Measurements from ENCODE around the gene LGR4.

The LGR4 gene

DNA sequence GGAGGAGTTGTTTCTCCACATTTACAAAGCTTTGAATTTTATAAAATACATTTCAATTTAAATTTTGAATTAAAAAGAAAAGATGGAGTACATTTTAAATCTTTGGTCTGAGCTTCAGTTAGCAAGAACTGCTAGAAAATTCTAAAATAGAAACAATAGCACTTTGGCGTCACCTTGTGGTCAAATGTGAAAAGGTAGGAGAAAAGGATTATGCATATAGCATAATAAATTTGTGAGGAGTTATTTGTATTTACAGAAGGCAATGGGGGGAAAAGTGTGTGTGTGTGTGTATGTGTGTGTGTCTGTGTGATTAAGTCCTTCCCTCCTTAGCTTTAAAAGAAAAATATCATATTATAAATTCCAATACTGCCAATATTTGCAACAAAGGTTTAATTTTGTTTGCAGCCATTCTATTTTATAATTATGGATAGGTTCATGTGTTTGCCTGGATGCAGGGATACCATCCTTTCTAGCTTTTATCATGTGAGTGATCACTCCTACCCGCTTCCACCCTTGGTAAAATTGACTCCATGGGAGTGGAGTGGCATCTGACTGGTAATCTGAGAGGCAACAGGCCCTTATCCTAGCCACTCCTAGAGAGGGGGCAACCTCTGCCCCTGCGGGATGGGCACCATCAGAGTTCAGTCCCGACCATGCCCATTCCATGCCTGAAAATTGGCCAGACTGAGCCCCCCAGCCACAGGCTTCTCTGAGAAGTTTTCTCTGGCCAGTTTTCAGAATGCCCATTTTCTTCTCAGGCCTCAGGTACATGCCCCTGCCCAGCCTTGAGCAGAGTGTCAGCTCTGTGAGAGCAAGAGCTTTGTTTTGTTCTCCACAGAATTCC, 13.6 kb upstream of the LGR4 start:
- peak; percentile 62 for DNase-seq

DNA sequence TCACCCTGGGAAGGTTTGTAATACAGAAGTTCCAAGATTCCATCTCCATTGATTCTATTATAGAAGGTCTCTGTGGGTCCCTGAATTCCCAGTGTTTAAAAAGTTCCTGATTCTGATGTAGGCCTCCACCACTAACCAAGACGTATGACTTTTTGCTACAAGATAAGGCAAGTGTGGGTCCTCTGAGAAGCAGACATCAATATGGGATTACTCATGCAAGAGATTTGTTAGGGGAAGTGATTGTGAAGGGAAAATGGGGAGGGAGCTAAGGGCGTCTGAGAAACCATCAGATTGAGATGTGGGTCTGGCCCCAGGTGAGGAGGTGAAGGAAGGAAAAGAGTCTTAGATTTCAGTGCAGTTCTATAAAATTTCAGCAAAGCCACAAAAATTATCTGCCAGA, 10.2 kb upstream of the LGR4 start:
- DNase-seq, result no peak

DNA sequence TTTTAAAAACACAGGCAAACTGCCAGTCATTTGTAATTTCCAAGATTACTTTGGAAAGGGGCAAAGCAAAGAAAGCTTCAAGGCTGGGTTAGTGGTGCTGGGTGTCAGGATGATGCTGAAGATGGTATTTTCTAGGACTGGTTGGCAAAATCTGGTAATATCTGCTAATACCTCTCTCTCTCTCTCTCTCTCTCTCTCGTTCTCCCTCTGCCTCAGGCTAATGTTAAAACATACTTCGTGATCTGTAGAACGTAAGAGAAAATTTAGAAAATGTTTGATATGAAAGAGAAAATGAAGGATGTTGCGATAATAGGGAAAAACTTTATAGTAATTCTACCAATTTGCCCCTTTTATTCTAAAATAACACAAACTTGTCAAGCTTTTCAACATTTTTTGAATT, 9.4 kb upstream of the LGR4 start:
- DNase-seq, result no peak

DNA sequence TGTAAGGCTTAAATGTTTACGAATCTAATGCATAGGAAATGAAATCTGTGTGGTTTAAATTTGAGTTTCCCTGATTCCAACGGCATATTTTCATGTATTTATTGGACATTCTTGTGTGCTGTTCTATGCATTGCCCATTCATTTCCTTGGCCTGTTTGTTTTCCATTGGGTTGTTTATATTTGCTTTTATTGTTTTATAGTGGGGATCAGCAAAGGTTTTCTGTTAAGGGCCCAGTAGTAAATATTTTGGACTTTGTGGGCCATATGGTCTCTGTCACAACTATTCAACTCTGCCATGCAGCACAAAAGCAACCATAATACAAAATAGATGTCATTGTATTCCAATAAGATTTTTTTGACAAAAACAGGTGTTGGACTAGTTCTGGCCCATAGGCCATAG, 5.2 kb upstream of the LGR4 start:
- DNase-seq, result no peak

DNA sequence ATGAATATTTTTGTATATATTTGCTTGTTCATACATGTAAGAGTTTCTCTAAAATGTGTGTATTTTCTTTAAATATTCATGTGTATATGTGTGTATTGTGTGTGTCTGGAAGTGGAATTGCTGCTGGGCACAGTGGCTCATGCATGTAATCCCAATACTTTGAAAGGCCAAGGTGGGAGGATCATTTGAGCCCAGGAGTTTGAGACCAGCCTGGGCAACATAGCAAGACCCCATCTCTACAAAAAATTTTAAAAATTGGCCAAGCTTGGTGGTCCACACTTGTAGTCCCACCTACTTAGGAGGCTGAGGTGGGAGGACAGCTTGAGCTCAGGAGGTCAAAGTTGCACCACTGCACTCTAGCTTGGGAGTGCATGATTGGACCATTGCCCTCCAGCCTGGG, 4.7 kb upstream of the LGR4 start:
- no peak for DNase-seq

DNA sequence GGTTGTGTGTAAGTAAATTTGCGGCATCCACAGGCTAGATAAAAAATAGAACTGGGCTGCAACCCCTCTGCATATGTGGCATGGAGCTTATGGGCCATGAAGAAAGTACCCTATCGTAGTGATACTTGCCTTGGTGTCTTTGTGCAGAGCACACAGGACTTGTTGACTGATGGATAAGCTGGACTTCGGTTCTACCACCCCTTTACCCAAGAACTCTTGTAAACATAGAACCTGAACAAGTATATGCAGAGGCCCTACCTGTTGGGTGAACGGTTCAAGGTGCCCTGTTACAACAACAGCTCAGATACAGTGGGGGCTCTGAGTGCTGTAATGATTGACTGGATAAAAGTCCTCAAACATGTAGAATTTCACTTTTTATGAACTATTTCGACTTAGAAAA, 3.0 kb upstream of the LGR4 start:
- no peak for DNase-seq

DNA sequence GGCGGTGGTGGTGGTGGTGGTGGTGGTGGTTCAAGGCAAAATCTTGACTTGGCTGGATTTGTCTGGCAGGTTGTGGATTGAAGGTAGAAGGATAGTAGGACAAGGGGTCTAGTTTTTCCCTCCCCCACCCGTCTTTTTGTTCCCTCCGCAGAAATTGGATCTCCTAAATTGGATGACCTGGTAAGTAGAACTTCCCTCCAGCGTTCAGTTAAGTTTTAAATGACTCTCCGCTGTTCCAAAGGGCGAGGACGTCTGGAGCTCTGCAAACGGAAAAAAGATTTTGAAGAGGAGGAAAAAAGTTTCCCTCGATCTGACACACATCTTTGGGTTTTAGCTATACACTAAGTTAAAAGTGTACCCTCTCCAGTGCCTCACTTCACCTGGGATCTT, 422 bp upstream of the LGR4 start:
- no peak for DNase-seq

DNA sequence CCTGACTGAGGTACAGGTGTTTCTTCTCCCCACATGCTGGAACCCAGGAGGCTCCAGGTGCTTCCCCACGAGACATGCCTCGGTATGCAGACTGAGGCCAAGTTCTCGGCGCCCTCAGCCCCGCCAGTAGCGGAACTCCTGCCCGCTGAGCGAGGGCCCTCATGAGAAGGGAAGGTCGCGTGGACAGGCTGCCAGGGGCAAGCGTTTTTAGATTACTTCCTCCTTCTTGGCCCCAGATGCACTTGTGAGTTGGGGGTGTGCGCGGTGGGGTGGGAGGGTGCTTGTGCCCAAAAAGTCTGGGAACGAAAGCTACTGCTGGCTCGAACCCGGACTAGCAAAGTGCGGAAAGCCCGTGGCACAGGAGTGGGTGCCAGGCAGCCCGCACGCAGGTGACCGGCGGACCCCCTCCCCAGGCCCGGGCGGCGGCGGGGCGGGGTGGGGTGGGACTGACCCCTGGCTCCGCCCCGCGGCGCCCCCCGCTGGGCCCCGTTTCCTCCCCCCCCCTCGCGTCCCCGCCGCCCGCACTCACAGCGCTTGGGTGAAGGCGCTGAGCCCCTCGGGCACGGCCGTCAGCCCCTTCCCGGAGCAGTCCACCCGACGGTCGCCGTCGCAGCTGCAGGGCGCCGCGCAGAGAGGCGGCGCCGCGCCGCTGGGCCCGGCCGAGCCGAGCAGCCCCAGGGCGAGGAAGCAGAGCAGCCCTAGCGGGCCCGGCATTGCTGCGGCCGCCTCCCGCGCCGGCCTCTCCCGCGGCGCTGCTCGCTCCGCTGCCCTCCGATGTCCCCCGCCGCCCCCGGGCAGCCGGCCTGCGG, 797 bp downstream of the LGR4 start:
- peak; percentile 24 for DNase-seq

DNA sequence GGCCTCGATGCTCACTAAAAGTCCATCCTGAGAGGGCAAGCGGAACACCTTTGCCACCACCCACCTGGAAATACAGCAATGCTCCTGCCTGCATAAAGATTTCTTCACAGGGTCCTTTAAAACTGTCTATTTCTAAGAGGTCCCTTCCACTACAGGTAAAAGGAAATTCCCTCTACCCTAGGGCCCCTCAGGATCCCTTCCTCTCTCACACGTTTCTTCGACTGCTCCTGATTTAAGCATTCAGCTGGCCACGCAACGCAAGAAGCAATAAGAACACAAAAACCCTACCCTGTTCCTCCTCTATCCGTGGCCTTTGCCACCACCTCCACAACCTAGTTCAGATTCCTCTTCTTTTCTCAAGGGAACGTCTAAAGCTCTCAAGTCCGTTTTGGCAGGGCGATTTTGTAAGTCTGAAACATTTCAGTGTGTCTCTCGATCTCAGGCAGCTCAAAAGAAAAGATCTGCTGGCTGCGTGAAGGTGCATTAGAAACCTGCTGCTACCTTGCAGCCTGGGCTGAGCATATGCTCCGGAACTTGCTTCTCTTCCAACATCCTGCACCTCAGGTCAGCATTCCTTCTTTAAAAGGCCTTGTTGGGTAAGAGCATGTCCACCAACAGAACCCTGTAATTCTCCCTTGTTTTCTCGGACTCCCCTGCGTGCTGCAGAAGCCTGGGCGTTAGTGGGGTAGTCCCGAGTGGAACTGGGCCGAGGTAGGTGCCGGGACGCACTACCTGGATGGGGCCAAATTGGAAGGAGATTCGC, 1.6 kb downstream of the LGR4 start:
- DNase-seq, result no peak

DNA sequence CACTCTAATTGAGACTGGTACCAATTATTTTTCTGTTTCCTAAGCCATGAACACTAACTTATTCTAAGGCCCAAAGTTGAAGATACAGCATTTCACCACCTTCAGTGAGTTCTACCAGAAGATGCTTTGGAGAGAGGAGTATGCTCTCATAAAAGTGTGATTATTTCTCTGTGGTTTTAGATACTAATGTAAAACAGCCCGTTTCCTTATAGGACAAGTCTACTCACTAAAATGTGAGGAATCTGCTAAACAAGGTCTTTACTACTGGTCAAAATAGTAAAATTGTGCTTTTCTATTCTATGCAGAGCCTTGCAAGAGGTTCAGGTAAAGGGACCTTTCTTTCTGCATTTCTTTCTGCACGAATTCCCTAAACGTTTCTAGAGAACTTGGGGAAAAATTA, 2.4 kb downstream of the LGR4 start:
- DNase-seq, result no peak

DNA sequence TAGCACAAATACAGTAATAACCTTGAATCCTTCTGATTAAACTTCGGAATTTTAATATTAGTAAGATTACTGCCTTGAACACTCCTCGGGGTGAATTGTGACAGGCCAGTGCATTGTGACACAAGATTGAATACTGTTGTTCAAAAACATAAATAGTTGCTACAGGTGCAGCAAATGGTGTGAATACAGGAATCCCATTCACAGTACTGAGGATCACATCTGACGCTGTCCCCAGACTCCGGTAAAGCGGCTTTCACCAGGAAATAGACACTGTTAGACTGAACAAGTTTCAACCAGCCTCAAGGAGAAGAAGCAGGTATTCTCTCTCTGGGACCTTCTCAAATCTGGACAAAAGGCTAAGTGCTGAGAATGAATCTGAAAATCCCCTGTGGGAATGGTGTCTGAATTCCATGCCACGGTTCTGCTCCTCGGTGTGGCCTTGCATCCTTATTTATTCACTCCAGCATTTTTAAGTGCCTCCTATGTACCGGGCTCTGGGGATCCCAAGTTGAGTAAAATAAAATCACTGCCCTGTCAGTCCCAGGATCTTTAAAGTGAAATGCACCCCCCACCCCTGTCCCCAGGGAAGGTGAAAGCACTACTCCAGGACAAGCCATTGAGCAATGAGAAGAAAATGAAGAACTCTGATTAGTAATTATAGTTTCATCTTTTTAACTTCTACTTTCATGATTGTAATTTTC, 3.4 kb downstream of the LGR4 start:
- no peak for DNase-seq

DNA sequence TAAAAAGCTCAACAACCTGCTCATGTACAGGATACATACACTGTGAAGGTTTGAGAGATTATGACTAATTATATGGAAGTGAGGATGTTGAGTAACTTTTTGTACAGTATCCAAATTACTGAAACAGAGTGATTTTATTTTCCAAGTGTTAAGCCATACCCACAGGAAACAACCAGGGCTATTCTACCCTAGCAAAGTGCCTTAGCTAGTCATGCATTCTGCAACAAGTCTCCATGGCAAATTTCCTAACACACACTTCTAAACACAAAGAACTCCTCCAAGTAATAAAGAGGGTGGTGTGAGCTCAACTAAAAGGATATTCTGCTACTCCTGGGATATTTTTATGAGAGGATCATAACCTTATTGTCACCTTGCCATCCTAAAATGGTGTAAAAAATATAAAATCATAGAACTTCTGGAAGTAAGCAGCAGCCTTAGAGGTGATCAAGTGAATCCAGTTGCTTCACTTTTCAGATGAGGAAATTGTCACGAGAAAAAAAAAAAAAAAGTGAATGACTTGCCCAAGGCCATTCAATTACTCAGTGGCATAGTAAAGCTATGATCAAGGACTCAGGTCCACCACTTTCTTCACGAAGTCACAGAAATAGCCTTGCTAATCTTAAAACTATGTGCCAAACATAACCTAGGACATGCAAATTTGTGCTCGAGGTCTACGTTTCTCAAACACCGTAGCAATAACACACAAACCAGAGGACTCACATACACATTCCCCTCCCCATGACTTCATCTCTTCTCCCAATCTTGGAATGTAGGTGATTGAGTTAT, 4.2 kb downstream of the LGR4 start:
- DNase-seq, result peak; percentile 68

DNA sequence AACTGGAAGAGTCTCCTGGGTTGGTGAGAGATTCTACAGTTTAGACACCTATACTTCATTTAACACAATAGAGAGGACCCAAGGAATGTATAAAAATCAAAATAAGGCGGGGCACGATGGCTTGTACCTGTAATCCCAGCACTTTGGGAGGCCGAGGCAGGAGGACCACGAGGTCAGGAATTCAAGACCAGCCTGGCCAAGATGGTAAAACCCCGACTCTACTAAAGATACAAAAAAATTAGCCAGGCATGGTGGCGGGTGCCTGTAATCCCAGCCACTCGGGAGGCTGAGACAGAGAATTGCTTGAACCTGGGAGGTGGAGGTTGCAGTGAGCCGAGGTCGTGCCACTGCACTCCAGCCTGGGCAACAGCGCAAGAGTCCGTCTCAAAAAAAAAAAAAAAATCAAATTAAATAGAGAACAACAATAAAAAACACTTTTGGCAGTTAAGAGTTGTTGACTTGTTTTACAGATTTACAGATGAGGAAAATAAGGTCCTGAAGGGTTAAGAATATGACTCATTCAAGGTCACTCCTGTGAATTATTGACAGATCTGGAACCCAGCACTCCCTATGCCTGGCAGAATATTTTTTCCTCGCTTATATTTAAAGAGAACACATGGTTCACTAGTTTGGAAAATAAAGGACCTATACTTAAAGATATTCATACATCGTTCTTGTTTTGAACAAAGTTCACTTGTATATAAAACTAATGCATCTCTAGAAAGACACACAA, 5.2 kb downstream of the LGR4 start:
- DNase-seq, result no peak

DNA sequence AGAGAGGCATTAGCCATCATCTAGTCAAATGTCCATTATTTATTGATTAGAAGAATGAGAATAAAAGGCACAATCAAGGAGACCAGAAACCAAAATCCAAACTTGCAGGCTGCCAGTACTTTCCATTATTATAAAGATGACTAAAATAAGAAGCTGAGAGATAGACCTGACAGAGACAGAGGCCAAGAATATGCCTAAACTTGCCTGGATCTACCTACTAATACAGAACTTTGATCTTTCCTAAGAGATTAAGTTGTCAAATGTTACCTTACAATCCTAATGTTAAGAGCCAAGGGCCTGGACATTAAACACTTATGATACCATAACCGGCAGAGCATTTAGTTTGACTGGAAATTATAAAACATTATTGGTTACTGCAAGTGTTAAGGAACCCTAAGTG, 6.2 kb downstream of the LGR4 start:
- no peak for DNase-seq

DNA sequence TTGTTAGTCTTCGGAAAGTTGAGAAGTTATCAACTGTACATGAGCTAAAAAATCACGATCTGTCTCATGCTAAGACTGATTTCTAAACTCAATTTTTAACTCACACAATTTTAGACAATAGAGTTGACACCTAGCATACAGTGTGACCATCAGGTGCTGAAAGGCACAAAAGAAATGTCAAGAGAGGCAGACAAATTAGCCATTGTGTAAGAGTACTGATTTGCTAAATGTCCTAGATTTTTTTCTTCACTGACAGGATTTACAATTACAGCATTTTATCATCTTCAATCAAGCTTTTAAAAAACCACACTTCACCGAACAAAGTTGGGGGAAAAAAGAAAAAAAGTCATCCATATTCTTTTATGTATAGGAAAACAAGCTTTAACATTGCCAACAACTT, 7.0 kb downstream of the LGR4 start:
- DNase-seq, result no peak

DNA sequence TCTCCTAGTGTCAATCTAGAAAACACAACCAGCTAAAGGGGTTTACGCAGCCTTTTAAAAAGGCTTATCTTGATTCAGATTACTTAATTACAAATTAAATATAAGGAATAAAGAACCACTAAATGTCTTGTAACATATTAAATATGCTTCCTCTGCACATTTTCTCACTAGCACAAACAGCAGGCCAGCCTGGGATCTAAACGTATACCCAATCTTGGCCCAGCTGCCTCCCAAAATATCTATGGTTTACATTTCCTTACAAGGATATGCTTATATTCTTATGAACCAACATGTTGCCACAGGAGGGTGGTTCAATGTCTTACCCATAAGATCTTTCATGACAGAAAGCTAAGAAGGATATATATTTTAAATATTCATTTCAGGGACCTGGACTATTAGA, 7.7 kb downstream of the LGR4 start:
- DNase-seq, result peak; percentile 31

DNA sequence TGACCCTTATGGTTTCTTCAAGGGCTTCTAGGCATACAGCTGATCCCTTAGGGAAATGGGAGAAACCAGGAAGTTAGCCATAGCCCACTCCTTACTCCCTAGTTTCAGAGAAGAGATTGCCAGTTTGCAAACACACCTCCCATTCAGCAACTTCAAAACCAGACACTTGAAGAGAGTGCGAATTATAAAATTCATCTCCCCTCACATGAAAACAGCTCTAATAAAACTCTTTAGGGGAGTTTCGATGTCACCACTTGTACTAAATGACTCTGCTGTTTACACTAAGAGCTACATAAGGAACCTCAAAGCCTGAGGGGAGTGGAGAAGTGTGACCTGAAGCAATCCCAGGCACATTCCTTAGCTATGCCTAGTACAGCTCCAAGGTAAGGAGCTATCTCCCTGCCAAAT, 8.3 kb downstream of the LGR4 start:
- peak; percentile 53 for DNase-seq

DNA sequence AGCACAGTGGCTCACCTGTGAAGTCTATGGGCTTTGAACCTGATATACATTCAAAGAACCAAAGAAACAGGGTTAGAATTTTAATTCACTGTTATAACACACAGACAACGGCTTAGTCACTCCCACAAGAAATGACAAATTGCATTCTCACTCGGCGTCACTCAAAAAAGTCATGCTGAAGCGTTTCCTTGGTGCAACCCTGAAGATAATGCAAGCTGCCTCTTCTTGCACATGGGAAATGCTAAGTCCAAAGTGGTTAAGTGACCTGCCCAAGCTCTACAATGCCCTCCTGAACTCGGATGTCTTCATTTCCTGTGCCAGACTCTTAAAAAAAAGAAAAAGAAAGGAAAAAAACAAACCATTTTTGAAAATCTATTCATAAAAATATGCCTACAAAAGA, 10.0 kb downstream of the LGR4 start:
- DNase-seq, result peak; percentile 47

DNA sequence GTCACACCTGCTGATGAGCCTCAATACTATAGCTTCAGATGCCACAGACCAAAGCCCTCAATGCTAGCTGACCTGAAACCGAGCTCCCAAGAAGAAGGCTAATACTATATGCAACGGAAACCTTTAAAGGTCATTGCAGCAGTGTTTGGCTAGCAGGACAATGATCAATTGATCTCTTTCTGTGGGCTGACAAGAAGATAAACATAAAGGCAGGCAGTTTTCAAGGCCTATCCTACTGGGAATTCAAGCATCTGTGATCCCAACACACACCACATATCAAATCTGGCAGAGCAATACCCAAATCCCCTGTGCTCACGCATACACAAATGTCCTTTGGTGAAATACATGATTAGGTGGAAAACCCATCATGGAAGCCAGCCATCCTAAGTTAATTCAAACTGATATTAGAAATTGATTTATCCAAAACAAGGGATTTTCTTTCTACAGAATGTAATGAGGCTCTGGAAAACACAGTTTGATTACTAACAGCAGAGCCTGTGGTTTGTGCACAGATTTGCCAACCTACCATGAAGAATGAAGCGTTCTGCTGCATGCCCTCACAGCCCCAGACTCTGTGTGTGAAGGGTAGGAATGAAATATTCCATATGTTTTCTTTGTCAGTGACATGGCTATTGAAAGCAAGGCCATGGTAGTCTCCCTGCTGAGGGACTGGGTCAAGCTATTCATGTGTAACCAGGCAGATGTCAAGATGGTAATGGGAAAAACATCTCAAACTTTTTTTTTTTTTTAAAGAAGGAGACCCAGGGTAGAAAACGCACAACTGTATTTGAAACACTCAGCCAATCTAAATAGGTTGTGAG, 12.2 kb downstream of the LGR4 start:
- DNase-seq, result peak; percentile 71

DNA sequence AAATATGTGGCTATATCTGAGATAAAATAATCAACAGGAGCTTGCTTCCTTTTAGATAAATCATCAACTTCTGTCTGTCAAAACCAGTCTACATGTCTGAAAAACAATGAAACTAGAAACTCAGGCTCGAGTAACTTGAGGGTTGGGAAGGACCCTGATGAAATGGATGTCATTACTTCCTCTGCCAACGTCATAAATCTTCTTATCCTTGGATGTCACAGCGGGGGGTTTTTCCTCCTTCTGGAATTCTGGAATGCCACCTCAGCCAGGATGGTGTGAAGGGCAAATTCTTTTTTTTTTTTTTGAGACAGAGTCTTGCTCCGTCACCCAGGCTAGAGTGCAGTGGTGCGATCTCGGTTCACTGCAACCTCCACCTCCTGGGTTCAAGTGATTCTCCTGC, 13.4 kb downstream of the LGR4 start:
- DNase-seq, result peak; percentile 32

Data from fibroblast of skin of back (primary cell).